ENCODE measurements around the gene UBQLN1.
"Not testable (repeated sequence)": the region's sequence is repeated elsewhere in the genome, so short reads cannot be mapped to it uniquely, and the experiment has no call there.

Gene UBQLN1

GRCh38 chr9:83707768-83708514 lies at the start of gene UBQLN1:
UBQLN1 (minus strand) TSS chr9:83707958; CDS start chr9:83707679, 279 bp downstream.
- peak; percentile 77 to 86 for DNase-seq

GRCh38 chr9:83754383-83754977 lies 46.7 kb upstream of the UBQLN1 start:
- DNase-seq = no peak

- no peak for DNase-seq
Measured at GRCh38 chr9:83749706-83750105, 41.9 kb upstream of the UBQLN1 start.

GRCh38 chr9:83744206-83744605 lies 36.4 kb upstream of the UBQLN1 start:
- DNase-seq = no peak

GRCh38 chr9:83733739-83734138 lies 26.0 kb upstream of the UBQLN1 start:
- no peak for DNase-seq

- DNase-seq = not testable (repeated sequence)
Measured at GRCh38 chr9:83728591-83729368, 21.0 kb upstream of the UBQLN1 start.

- DNase-seq = no peak
Measured at GRCh38 chr9:83724436-83724835, 16.7 kb upstream of the UBQLN1 start.

- no peak for DNase-seq
Measured at GRCh38 chr9:83722726-83723495, 15.2 kb upstream of the UBQLN1 start.

- no peak for DNase-seq
Measured at GRCh38 chr9:83721509-83721908, 13.8 kb upstream of the UBQLN1 start.

GRCh38 chr9:83715794-83716193 lies 8.0 kb upstream of the UBQLN1 start:
- no peak for DNase-seq

GRCh38 chr9:83715221-83715620 lies 7.5 kb upstream of the UBQLN1 start:
- no peak for DNase-seq

GRCh38 chr9:83714329-83714728 lies 6.6 kb upstream of the UBQLN1 start:
- DNase-seq = peak; percentile 63 to 73

- peak; percentile 84 to 91 for DNase-seq
Measured at GRCh38 chr9:83708515-83709158, 879 bp upstream of the UBQLN1 start.

GRCh38 chr9:83707518-83707767 lies 315 bp downstream of the UBQLN1 start:
- peak in 1 of 2 experiments; percentile 76 for DNase-seq

- no peak for DNase-seq
Measured at GRCh38 chr9:83706676-83707517, 861 bp downstream of the UBQLN1 start.

- not testable (repeated sequence) for DNase-seq
Measured at GRCh38 chr9:83705219-83705651, 2.5 kb downstream of the UBQLN1 start.

- no peak for DNase-seq
Measured at GRCh38 chr9:83701769-83702168, 6.0 kb downstream of the UBQLN1 start.

GRCh38 chr9:83701286-83701685 lies 6.5 kb downstream of the UBQLN1 start:
- DNase-seq = no peak

GRCh38 chr9:83699615-83700014 lies 8.1 kb downstream of the UBQLN1 start:
- DNase-seq = no peak

GRCh38 chr9:83698976-83699585 lies 8.7 kb downstream of the UBQLN1 start:
- DNase-seq = no peak

- no peak for DNase-seq
Measured at GRCh38 chr9:83691492-83691891, 16.3 kb downstream of the UBQLN1 start.

All from AML-193 (cell line).